GM23338 (cell line): Measurements from ENCODE around the gene FBXO39. TPM values are rescaled to one million over a fixed set of nuclear protein-coding genes. Genes with fewer than 3 reads are reported as not detected.

Source experiments
- ATAC-seq: fragments of 200-7000 bp; cut with Tn5 transposase; 3 replicates; pipeline ENCODE4 v1.9.1; 2020
- DNase-seq: peaks from one replicate; pipeline ENCODE4 v3.0.0-alpha.2; 2015; ENCODE audit warnings: low spot score
- H2AFZ ChIP-seq: fragments of 200-600 bp; sonication (generic); 2 replicates; pipeline ENCODE4 v1.8.0; 2016; ENCODE audit warnings: antibody characterized with exemption, mild to moderate bottlenecking, moderate library complexity
- H3F3A ChIP-seq: fragments of 200-600 bp; sonication (generic); replicated peaks from 2 replicates; pipeline ENCODE4 v1.8.0; 2017; ENCODE audit warnings: antibody characterized with exemption, mixed run types, low read depth
- H3K27ac ChIP-seq: fragments of 200-600 bp; sonication (generic); 2 replicates; pipeline ENCODE4 v1.6.1; 2016; ENCODE audit warnings: low read depth
- H3K27me3 ChIP-seq: fragments of 200-600 bp; sonication (generic); 2 replicates; pipeline ENCODE4 v1.8.0; 2016; ENCODE audit warnings: mild to moderate bottlenecking, mixed run types, moderate library complexity; ENCODE audit not compliant: insufficient read depth
- H3K36me3 ChIP-seq: fragments of 200-600 bp; sonication (generic); 2 replicates; pipeline ENCODE4 v1.8.0; 2016; ENCODE audit warnings: mild to moderate bottlenecking; ENCODE audit not compliant: insufficient read depth
- H3K4me1 ChIP-seq: fragments of 200-600 bp; sonication (generic); 2 replicates; pipeline ENCODE4 v1.8.0; 2016; ENCODE audit warnings: mild to moderate bottlenecking, moderate library complexity; ENCODE audit not compliant: insufficient read depth
- H3K4me2 ChIP-seq: fragments of 200-600 bp; sonication (generic); 2 replicates; pipeline ENCODE4 v1.7.1; 2017; ENCODE audit warnings: mixed run types
- H3K4me3 ChIP-seq: fragments of 200-600 bp; sonication (generic); 2 replicates; pipeline ENCODE4 v1.6.1; 2016; ENCODE audit warnings: mixed run types
- H3K79me2 ChIP-seq: fragments of 200-600 bp; sonication (generic); replicated peaks from 2 replicates; pipeline ENCODE4 v1.8.0; 2017; ENCODE audit warnings: mild to moderate bottlenecking; ENCODE audit not compliant: insufficient read depth
- H3K9me2 ChIP-seq: fragments of 200-600 bp; sonication (generic); 2 replicates; pipeline ENCODE4 v1.8.0; 2017; ENCODE audit not compliant: insufficient read depth
- H4K20me1 ChIP-seq: fragments of 200-600 bp; sonication (generic); replicated peaks from 2 replicates; pipeline ENCODE4 v1.8.0; 2017; ENCODE audit warnings: mild to moderate bottlenecking; ENCODE audit not compliant: insufficient read depth
- H3K27ac Mint-ChIP-seq: 2 replicates; pipeline ENCODE4 v1.8.0; 2020; ENCODE audit warnings: inconsistent platforms, mild to moderate bottlenecking, moderate library complexity, mixed read lengths
- H3K27me3 Mint-ChIP-seq: 3 replicates; pipeline ENCODE4 v1.8.0; 2022; ENCODE audit warnings: low read depth, mild to moderate bottlenecking, moderate library complexity, mixed read lengths, inconsistent platforms; ENCODE audit not compliant: insufficient read depth, poor library complexity
- H3K36me3 Mint-ChIP-seq: 3 replicates; pipeline ENCODE4 v1.8.0; 2021; ENCODE audit warnings: low read depth, mild to moderate bottlenecking, inconsistent platforms, moderate library complexity, mixed read lengths
- H3K4me1 Mint-ChIP-seq: 3 replicates; pipeline ENCODE4 v1.8.0; 2020; ENCODE audit warnings: mild to moderate bottlenecking, inconsistent platforms, mixed read lengths
- H3K4me3 Mint-ChIP-seq: 3 replicates; pipeline ENCODE4 v1.8.0; 2021; ENCODE audit warnings: moderate library complexity, mild to moderate bottlenecking, inconsistent platforms, mixed read lengths
- H3K9me3 Mint-ChIP-seq: 3 replicates; pipeline ENCODE4 v1.8.0; 2020; ENCODE audit warnings: moderate library complexity, mild to moderate bottlenecking, inconsistent platforms, mixed read lengths
- CREB1 ChIP-seq: fragments of 250-450 bp; sonication (Bioruptor Pico); IDR thresholded peaks from 2 replicates; pipeline ENCODE4 v1.5.0; 2020; ENCODE audit warnings: low read depth, mild to moderate bottlenecking, moderate library complexity
- EZH2 ChIP-seq: fragments of 200-600 bp; sonication (generic); IDR thresholded peaks from one replicate; pipeline ENCODE4 v1.8.0; 2017; ENCODE audit warnings: antibody characterized with exemption, mild to moderate bottlenecking, low read depth; ENCODE audit not compliant: unreplicated experiment
- EZH2phosphoT487 ChIP-seq: fragments of 200-600 bp; sonication (generic); IDR thresholded peaks from one replicate; pipeline ENCODE4 v1.8.1; 2018; ENCODE audit warnings: antibody characterized with exemption; ENCODE audit not compliant: unreplicated experiment
- NANOG ChIP-seq: IDR thresholded peaks from 2 replicates; pipeline ENCODE4 v1.6.1; 2016; ENCODE audit warnings: antibody characterized with exemption, borderline replicate concordance
- POLR2AphosphoS5 ChIP-seq: IDR thresholded peaks from 2 replicates; pipeline ENCODE4 v1.6.1; 2016; ENCODE audit warnings: antibody characterized with exemption, low read depth
- REST ChIP-seq: IDR thresholded peaks from one replicate; pipeline ENCODE4 v1.6.1; 2018; ENCODE audit warnings: antibody characterized with exemption; ENCODE audit not compliant: unreplicated experiment
- ZNF114 ChIP-seq: fragments of 250-450 bp; sonication (Bioruptor Pico); IDR thresholded peaks from 2 replicates; pipeline ENCODE4 v1.5.0; 2020; ENCODE audit warnings: mild to moderate bottlenecking, moderate library complexity
- ZNF331 ChIP-seq: fragments of 250-450 bp; sonication (Bioruptor Pico); IDR thresholded peaks from 2 replicates; pipeline ENCODE4 v1.5.0; 2020; ENCODE audit warnings: low read depth, mild to moderate bottlenecking, moderate library complexity
- polyA plus RNA-seq: library from polyadenylated mRNA; unstranded; fragments of >200 nt; fragmentation: Nextera tagmentation; extraction: Ambion mirVana; gene quantifications from 2 replicates; pipeline ENCODE4 v1.2.1, GENCODE V29; 2016
- total RNA-seq: library from RNA; depleted of rRNA; stranded (reverse); fragments of >200 nt; shearing (Covaris generic); gene quantifications from 2 replicates; pipeline ENCODE4 v1.2.3, GENCODE V29; 2014
- TF ChIP-seq, protein P1 (sequence below): fragments of 250-450 bp; sonication (Bioruptor Pico); IDR thresholded peaks from 2 replicates; pipeline ENCODE4 v1.5.0; 2020; ENCODE audit warnings: mild to moderate bottlenecking, moderate library complexity
- TF ChIP-seq, protein P2 (sequence below), 2 experiments: fragments of 200-600 bp in 1 of 2; sonication (generic) in 1 of 2; conservative IDR thresholded peaks; 2 replicates each; pipeline versions ENCODE4 v1.5.1 to v1.6.1; 2016 to 2017; ENCODE audit warnings: antibody characterized with exemption in 2 of 2, low read depth in 2 of 2, mild to moderate bottlenecking in 2 of 2, moderate library complexity in 1 of 2
- TF ChIP-seq, protein P3 (sequence below): IDR thresholded peaks from 2 replicates; pipeline ENCODE4 v1.6.1; 2016; ENCODE audit warnings: antibody characterized with exemption

Gene FBXO39
- total and polyA plus RNA-seq, 2 experiments from 2014 or later, result not detected

GRCh38 chr17:6796887-6797490 is 21.0 kb downstream of the FBXO39 start:
- Histone ChIP-seq H3K36me3 (no peaks in the 10 kb centered on the region), H2AFZ (no peak overlapping the region), H3K4me1 (peaks cover 15% of the 10 kb centered on the region), H3K4me3 (no peak overlapping the region), H3K4me2 (no peak overlapping the region), H3K9me2 (peaks cover 12% of the 10 kb centered on the region; the same call in 1 of the 2 replicates), H3F3A (no peaks in the 10 kb centered on the region), H3K27ac (no peak overlapping the region), H3K27me3 (no peaks in the 10 kb centered on the region), H3K79me2 (no peaks in the 10 kb centered on the region), H4K20me1 (no peaks in the 10 kb centered on the region)
- peaks cover 2% of the 10 kb centered on the region for H3K27me3 Mint-ChIP-seq
- no peak overlapping the region for H3K4me3 Mint-ChIP-seq
- no peak for TF ChIP-seq CREB1 (CRISPR knock-in tag)
- no peak for TF ChIP-seq EZH2
- no peak for TF ChIP-seq POLR2AphosphoS5
- TF ChIP-seq, protein P1, sequence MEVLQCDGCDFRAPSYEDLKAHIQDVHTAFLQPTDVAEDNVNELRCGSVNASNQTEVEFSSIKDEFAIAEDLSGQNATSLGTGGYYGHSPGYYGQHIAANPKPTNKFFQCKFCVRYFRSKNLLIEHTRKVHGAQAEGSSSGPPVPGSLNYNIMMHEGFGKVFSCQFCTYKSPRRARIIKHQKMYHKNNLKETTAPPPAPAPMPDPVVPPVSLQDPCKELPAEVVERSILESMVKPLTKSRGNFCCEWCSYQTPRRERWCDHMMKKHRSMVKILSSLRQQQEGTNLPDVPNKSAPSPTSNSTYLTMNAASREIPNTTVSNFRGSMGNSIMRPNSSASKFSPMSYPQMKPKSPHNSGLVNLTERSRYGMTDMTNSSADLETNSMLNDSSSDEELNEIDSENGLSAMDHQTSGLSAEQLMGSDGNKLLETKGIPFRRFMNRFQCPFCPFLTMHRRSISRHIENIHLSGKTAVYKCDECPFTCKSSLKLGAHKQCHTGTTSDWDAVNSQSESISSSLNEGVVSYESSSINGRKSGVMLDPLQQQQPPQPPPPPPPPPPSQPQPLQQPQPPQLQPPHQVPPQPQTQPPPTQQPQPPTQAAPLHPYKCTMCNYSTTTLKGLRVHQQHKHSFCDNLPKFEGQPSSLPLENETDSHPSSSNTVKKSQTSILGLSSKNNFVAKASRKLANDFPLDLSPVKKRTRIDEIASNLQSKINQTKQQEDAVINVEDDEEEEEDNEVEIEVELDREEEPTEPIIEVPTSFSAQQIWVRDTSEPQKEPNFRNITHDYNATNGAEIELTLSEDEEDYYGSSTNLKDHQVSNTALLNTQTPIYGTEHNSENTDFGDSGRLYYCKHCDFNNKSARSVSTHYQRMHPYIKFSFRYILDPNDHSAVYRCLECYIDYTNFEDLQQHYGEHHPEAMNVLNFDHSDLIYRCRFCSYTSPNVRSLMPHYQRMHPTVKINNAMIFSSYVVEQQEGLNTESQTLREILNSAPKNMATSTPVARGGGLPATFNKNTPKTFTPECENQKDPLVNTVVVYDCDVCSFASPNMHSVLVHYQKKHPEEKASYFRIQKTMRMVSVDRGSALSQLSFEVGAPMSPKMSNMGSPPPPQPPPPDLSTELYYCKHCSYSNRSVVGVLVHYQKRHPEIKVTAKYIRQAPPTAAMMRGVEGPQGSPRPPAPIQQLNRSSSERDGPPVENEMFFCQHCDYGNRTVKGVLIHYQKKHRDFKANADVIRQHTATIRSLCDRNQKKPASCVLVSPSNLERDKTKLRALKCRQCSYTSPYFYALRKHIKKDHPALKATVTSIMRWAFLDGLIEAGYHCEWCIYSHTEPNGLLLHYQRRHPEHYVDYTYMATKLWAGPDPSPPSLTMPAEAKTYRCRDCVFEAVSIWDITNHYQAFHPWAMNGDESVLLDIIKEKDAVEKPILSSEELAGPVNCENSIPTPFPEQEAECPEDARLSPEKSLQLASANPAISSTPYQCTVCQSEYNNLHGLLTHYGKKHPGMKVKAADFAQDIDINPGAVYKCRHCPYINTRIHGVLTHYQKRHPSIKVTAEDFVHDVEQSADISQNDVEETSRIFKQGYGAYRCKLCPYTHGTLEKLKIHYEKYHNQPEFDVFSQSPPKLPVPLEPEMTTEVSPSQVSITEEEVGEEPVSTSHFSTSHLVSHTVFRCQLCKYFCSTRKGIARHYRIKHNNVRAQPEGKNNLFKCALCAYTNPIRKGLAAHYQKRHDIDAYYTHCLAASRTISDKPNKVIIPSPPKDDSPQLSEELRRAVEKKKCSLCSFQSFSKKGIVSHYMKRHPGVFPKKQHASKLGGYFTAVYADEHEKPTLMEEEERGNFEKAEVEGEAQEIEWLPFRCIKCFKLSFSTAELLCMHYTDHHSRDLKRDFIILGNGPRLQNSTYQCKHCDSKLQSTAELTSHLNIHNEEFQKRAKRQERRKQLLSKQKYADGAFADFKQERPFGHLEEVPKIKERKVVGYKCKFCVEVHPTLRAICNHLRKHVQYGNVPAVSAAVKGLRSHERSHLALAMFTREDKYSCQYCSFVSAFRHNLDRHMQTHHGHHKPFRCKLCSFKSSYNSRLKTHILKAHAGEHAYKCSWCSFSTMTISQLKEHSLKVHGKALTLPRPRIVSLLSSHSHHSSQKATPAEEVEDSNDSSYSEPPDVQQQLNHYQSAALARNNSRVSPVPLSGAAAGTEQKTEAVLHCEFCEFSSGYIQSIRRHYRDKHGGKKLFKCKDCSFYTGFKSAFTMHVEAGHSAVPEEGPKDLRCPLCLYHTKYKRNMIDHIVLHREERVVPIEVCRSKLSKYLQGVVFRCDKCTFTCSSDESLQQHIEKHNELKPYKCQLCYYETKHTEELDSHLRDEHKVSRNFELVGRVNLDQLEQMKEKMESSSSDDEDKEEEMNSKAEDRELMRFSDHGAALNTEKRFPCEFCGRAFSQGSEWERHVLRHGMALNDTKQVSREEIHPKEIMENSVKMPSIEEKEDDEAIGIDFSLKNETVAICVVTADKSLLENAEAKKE (CRISPR knock-in tag), result no peak
- TF ChIP-seq ZNF331 (CRISPR knock-in tag), result no peak
- no peak for TF ChIP-seq EZH2phosphoT487
- TF ChIP-seq, protein P2, sequence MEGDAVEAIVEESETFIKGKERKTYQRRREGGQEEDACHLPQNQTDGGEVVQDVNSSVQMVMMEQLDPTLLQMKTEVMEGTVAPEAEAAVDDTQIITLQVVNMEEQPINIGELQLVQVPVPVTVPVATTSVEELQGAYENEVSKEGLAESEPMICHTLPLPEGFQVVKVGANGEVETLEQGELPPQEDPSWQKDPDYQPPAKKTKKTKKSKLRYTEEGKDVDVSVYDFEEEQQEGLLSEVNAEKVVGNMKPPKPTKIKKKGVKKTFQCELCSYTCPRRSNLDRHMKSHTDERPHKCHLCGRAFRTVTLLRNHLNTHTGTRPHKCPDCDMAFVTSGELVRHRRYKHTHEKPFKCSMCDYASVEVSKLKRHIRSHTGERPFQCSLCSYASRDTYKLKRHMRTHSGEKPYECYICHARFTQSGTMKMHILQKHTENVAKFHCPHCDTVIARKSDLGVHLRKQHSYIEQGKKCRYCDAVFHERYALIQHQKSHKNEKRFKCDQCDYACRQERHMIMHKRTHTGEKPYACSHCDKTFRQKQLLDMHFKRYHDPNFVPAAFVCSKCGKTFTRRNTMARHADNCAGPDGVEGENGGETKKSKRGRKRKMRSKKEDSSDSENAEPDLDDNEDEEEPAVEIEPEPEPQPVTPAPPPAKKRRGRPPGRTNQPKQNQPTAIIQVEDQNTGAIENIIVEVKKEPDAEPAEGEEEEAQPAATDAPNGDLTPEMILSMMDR (conservative IDR thresholded peaks at IDR 0.05; ENCODE audit: low read depth in 2 of 2), result no peak
- TF ChIP-seq REST, result no peak
- TF ChIP-seq ZNF114 (CRISPR knock-in tag), result no peak
- TF ChIP-seq NANOG, result no peak
- TF ChIP-seq, protein P3, sequence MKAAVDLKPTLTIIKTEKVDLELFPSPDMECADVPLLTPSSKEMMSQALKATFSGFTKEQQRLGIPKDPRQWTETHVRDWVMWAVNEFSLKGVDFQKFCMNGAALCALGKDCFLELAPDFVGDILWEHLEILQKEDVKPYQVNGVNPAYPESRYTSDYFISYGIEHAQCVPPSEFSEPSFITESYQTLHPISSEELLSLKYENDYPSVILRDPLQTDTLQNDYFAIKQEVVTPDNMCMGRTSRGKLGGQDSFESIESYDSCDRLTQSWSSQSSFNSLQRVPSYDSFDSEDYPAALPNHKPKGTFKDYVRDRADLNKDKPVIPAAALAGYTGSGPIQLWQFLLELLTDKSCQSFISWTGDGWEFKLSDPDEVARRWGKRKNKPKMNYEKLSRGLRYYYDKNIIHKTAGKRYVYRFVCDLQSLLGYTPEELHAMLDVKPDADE, result no peak
- H3K36me3 Mint-ChIP-seq, result no peaks in the 10 kb centered on the region
- DNase-seq, result no peak
- H3K4me1 Mint-ChIP-seq, result peaks cover 24% of the 10 kb centered on the region
- H3K9me3 Mint-ChIP-seq, result no peaks in the 10 kb centered on the region
- no peak for ATAC-seq
- no peak overlapping the region for H3K27ac Mint-ChIP-seq
